T-helper 9 cell (primary cell): ENCODE measurements around the gene TEX261.
A peak's percentile ranks its signal among the peaks of the same experiment; 100 is the strongest.
"Not testable (repeated sequence)": the region's sequence is repeated elsewhere in the genome, so short reads cannot be mapped to it uniquely, and the experiment has no call there.

Source experiments
- DNase-seq: peaks from one replicate; pipeline ENCODE4 v3.0.0-alpha.2; 2020
- total RNA-seq, 2 donors: gene quantifications; one replicate each; lab custom pipeline; 2026; lab: John Stamatoyannopoulos, UW

TEX261 gene
- total RNA-seq: 18.3 to 51.2 reads per million in 2 donors

GRCh38 chr2:70994699-70995425 is at the start of gene TEX261:
Gene TEX261 (minus strand): TSS chr2:70994873. CDS start chr2:70994757, 116 bp downstream.
- peak; percentile 87 for DNase-seq

- DNase-seq: no peak
Observed at GRCh38 chr2:71043531-71044407, 49.1 kb upstream of the TEX261 start.

GRCh38 chr2:71042287-71042686 is 47.6 kb upstream of the TEX261 start:
- no peak for DNase-seq

GRCh38 chr2:71036296-71036695 is 41.6 kb upstream of the TEX261 start:
- DNase-seq: not testable (repeated sequence)

- DNase-seq: peak; percentile 32
Observed at GRCh38 chr2:71023553-71024243, 29.0 kb upstream of the TEX261 start.

- DNase-seq: not testable (repeated sequence)
Observed at GRCh38 chr2:71021394-71021793, 26.7 kb upstream of the TEX261 start.

GRCh38 chr2:71019989-71020388 is 25.3 kb upstream of the TEX261 start:
- DNase-seq: not testable (repeated sequence)

- DNase-seq: no peak
Observed at GRCh38 chr2:71018625-71019024, 24.0 kb upstream of the TEX261 start.

GRCh38 chr2:71011786-71012185 is 17.1 kb upstream of the TEX261 start:
- not testable (repeated sequence) for DNase-seq

- no peak for DNase-seq
Observed at GRCh38 chr2:71008342-71008741, 13.7 kb upstream of the TEX261 start.

- no peak for DNase-seq
Observed at GRCh38 chr2:71006955-71007799, 12.5 kb upstream of the TEX261 start.

GRCh38 chr2:71006323-71006722 is 11.7 kb upstream of the TEX261 start:
- DNase-seq: no peak

GRCh38 chr2:71005271-71006202 is 10.9 kb upstream of the TEX261 start:
- DNase-seq: no peak

GRCh38 chr2:71004857-71005256 is 10.2 kb upstream of the TEX261 start:
- DNase-seq: no peak

- no peak for DNase-seq
Observed at GRCh38 chr2:71003966-71004755, 9.5 kb upstream of the TEX261 start.

- no peak for DNase-seq
Observed at GRCh38 chr2:71003396-71003795, 8.7 kb upstream of the TEX261 start.

GRCh38 chr2:71001981-71002570 is 7.4 kb upstream of the TEX261 start:
- no peak for DNase-seq

GRCh38 chr2:71001592-71001927 is 6.9 kb upstream of the TEX261 start:
- no peak for DNase-seq

- peak; percentile 75 for DNase-seq
Observed at GRCh38 chr2:71000780-71001591, 6.3 kb upstream of the TEX261 start.
